Nephron (organoid): ENCODE results near the gene CELF2.

ENCODE experiments used
- H3K27ac Mint-ChIP-seq, 3 experiments: 2 replicates each; pipeline ENCODE4 v1.8.0; 2020; ENCODE audit warnings: mixed read lengths in 3 of 3, mild to moderate bottlenecking in 2 of 3, moderate library complexity in 1 of 3
- H3K27me3 Mint-ChIP-seq: 2 replicates; pipeline ENCODE4 v1.8.0; 2021; ENCODE audit warnings: low read depth, mild to moderate bottlenecking, moderate library complexity, mixed read lengths
- H3K36me3 Mint-ChIP-seq: 2 replicates; pipeline ENCODE4 v1.8.0; 2020; ENCODE audit warnings: low read depth, mixed read lengths
- H3K4me1 Mint-ChIP-seq: 2 replicates; pipeline ENCODE4 v1.8.0; 2020; ENCODE audit warnings: mixed read lengths
- H3K4me3 Mint-ChIP-seq, 3 experiments: 2 replicates each; pipeline ENCODE4 v1.8.0; 2020; ENCODE audit warnings: mild to moderate bottlenecking in 3 of 3, mixed read lengths in 3 of 3, moderate library complexity in 2 of 3
- H3K9me3 Mint-ChIP-seq: 2 replicates; pipeline ENCODE4 v1.8.0; 2020; ENCODE audit warnings: mixed read lengths
- CTCF ChIP-seq, 3 experiments: fragments of 200-600 bp; sonication (generic); IDR thresholded peaks; one replicate each; pipeline ENCODE4 v1.5.0; 2021; ENCODE audit warnings: antibody characterized with exemption in 3 of 3; ENCODE audit not compliant: unreplicated experiment in 3 of 3

The CELF2 gene

GRCh38 chr10:11257440-11258090 lies 239.9 kb downstream of the CELF2 start:
- Mint-ChIP-seq H3K4me3 (no peak overlapping the region), H3K4me1 (peaks cover 48% of the 10 kb centered on the region), H3K27ac (no peak overlapping the region), H3K9me3 (no peaks in the 10 kb centered on the region), H3K27me3 (peaks cover 16% of the 10 kb centered on the region), H3K36me3 (peaks cover 18% of the 10 kb centered on the region)
- no peak for TF ChIP-seq CTCF (IDR thresholded peaks at IDR 0.05; ENCODE audit: unreplicated experiment in 3 of 3)

GRCh38 chr10:11260170-11260569 lies 242.5 kb downstream of the CELF2 start:
- H3K4me1 Mint-ChIP-seq = peaks cover 38% of the 10 kb centered on the region
- H3K9me3 Mint-ChIP-seq = no peaks in the 10 kb centered on the region
- peak in 2 of 3 experiments; percentile 9 to 32 for TF ChIP-seq CTCF (IDR thresholded peaks at IDR 0.05; ENCODE audit: unreplicated experiment in 3 of 3)
- H3K36me3 Mint-ChIP-seq = peaks cover 18% of the 10 kb centered on the region
- peaks cover 21% of the 10 kb centered on the region for H3K27me3 Mint-ChIP-seq
- H3K4me3 Mint-ChIP-seq = no peak overlapping the region
- no peak overlapping the region for H3K27ac Mint-ChIP-seq

GRCh38 chr10:11261143-11261542 lies 243.5 kb downstream of the CELF2 start:
- no peak for TF ChIP-seq CTCF (IDR thresholded peaks at IDR 0.05; ENCODE audit: unreplicated experiment in 3 of 3)
- Mint-ChIP-seq H3K4me1 (peaks cover 40% of the 10 kb centered on the region), H3K27me3 (peaks cover 26% of the 10 kb centered on the region), H3K36me3 (peaks cover 18% of the 10 kb centered on the region), H3K9me3 (no peaks in the 10 kb centered on the region), H3K27ac (no peak overlapping the region), H3K4me3 (no peak overlapping the region)

- H3K27ac Mint-ChIP-seq = peak overlapping the region in 2 of 3 experiments; percentile 25 to 34
- peaks cover 38% of the 10 kb centered on the region for H3K4me1 Mint-ChIP-seq
- no peak overlapping the region for H3K4me3 Mint-ChIP-seq
- no peak for TF ChIP-seq CTCF (IDR thresholded peaks at IDR 0.05; ENCODE audit: unreplicated experiment in 3 of 3)
- H3K9me3 Mint-ChIP-seq = no peaks in the 10 kb centered on the region
- H3K36me3 Mint-ChIP-seq = peaks cover 18% of the 10 kb centered on the region
- peaks cover 26% of the 10 kb centered on the region for H3K27me3 Mint-ChIP-seq
These were observed 244.2 kb downstream of the CELF2 start for GRCh38 chr10:11261687-11262493.

GRCh38 chr10:11262494-11263345 lies 245.0 kb downstream of the CELF2 start:
- TF ChIP-seq CTCF (IDR thresholded peaks at IDR 0.05; ENCODE audit: unreplicated experiment in 3 of 3) = no peak
- Mint-ChIP-seq H3K4me3 (no peak overlapping the region), H3K4me1 (peaks cover 30% of the 10 kb centered on the region), H3K27ac (no peak overlapping the region), H3K36me3 (peaks cover 14% of the 10 kb centered on the region), H3K27me3 (peaks cover 22% of the 10 kb centered on the region), H3K9me3 (no peaks in the 10 kb centered on the region)
